GM12878 (cell line): ENCODE results near the gene TSHZ2. TPM values are rescaled to one million over a fixed set of nuclear protein-coding genes. Genes with fewer than 3 reads are reported as not detected.

Experiments used
- ATAC-seq: fragments of 200-7000 bp; cut with Tn5 transposase; 3 replicates; pipeline ENCODE4 v1.9.1; 2020; ENCODE audit warnings: mild to moderate bottlenecking, moderate library complexity
- BruUV-seq: library from RNA; stranded (reverse); fragments of 400-500 nt; replicated peaks from 2 replicates; lab custom pipeline; 2021; lab: Mats Ljungman, UMichigan
- CTCF ChIA-PET: fragments of 300-600 bp; sonication (Branson Sonifier 250); formaldehyde crosslinking; extraction: SDS; loops from one replicate; lab custom pipeline; 2021; ENCODE audit warnings: inconsistent platforms; lab: Yijun Ruan, JAX
- POLR2A ChIA-PET: fragments of 350-600 bp; formaldehyde crosslinking; extraction: SDS; loops from one replicate; lab custom pipeline; 2021; ENCODE audit warnings: inconsistent platforms; lab: Charles Lee
- RAD21 ChIA-PET: fragments of 300-600 bp; sonication (Branson Sonifier 250); formaldehyde crosslinking; loops from one replicate; lab custom pipeline; 2023; ENCODE audit warnings: antibody characterized with exemption; ENCODE audit not compliant: unreplicated experiment; lab: Charles Lee
- SMC1A ChIA-PET: fragments of 300-600 bp; sonication (Branson Sonifier 250); formaldehyde crosslinking; loops from one replicate; lab custom pipeline; 2023; ENCODE audit not compliant: unreplicated experiment, uncharacterized antibody; lab: Charles Lee
- DNase-seq: peaks from one replicate; pipeline ENCODE4 v3.0.0-alpha.2; 2011; ENCODE audit warnings: low read depth, low spot score
- FAIRE-seq: peaks from 3 replicates; lab custom pipeline; 2011; peaks lifted over from hg19 to GRCh38; lab: Jason Lieb, UNC
- H2AFZ ChIP-seq: 2 replicates; pipeline ENCODE4 v1.6.0; 2011; ENCODE audit warnings: low read depth, low read length, control low read depth; ENCODE audit not compliant: control insufficient read depth
- H3K27ac ChIP-seq: 2 replicates; pipeline ENCODE4 v1.5.1; 2011; ENCODE audit warnings: control low read depth; ENCODE audit not compliant: control insufficient read depth, insufficient read depth
- H3K27me3 ChIP-seq, 2 experiments: replicated peaks in 1 of 2; 2 replicates each; pipeline versions ENCODE4 v1.6.0 to v1.6.1; 2011; ENCODE audit warnings: low read length in 1 of 2; ENCODE audit not compliant: control insufficient read depth in 2 of 2, insufficient read depth in 2 of 2
- H3K36me3 ChIP-seq, 2 experiments: 2 replicates each; pipeline ENCODE4 v1.5.1; 2011; ENCODE audit warnings: low read length in 1 of 2; ENCODE audit not compliant: control insufficient read depth in 2 of 2, insufficient read depth in 2 of 2
- H3K4me1 ChIP-seq: 2 replicates; pipeline ENCODE4 v1.6.1; 2011; ENCODE audit warnings: mild to moderate bottlenecking, low read length, moderate library complexity, mixed read lengths; ENCODE audit not compliant: control insufficient read depth, insufficient read depth
- H3K4me2 ChIP-seq: 2 replicates; pipeline ENCODE4 v1.6.0; 2011; ENCODE audit warnings: control low read depth; ENCODE audit not compliant: control insufficient read depth, insufficient read depth
- H3K4me3 ChIP-seq: fragments of 200-600 bp; sonication (generic); 2 replicates; pipeline ENCODE4 v1.5.1; 2016
- H3K79me2 ChIP-seq: 2 replicates; pipeline ENCODE4 v1.6.0; 2011; ENCODE audit warnings: low read length; ENCODE audit not compliant: control insufficient read depth, insufficient read depth
- H3K9ac ChIP-seq: 2 replicates; pipeline ENCODE4 v1.8.0; 2011; ENCODE audit warnings: low read length, control low read depth, mixed read lengths; ENCODE audit not compliant: control insufficient read depth, insufficient read depth
- H3K9me3 ChIP-seq: replicated peaks from 3 replicates; pipeline ENCODE4 v1.5.1; 2011; ENCODE audit warnings: mild to moderate bottlenecking, low read length; ENCODE audit not compliant: control insufficient read depth, insufficient read depth
- H4K20me1 ChIP-seq: 2 replicates; pipeline ENCODE4 v1.6.0; 2011; ENCODE audit not compliant: control insufficient read depth, insufficient read depth
- KAT2A ChIP-seq: conservative IDR thresholded peaks from 2 replicates; pipeline ENCODE4 v1.6.1; 2011; ENCODE audit warnings: low read depth, low read length; ENCODE audit not compliant: control insufficient read depth
- NFXL1 ChIP-seq: fragments of 450-650 bp; IDR thresholded peaks from 2 replicates; pipeline ENCODE4 v1.6.1; 2017; ENCODE audit warnings: antibody characterized with exemption, mild to moderate bottlenecking, borderline replicate concordance
- POU2F2 ChIP-seq: IDR thresholded peaks from 3 replicates; pipeline ENCODE4 v1.6.1; 2011; ENCODE audit warnings: low read depth, mild to moderate bottlenecking, low read length, borderline replicate concordance
- SMAD5 ChIP-seq: IDR thresholded peaks from 2 replicates; pipeline ENCODE4 v1.6.1; 2016; ENCODE audit warnings: antibody characterized with exemption, low read depth
- WRNIP1 ChIP-seq: IDR thresholded peaks from 2 replicates; pipeline ENCODE4 v1.6.1; 2011; ENCODE audit warnings: low read depth, low read length, improper control_type of control experiment, borderline replicate concordance
- WGBS: methylation state at CpG from one replicate; pipeline ENCODE4 v1.1.6; 2016; ENCODE audit warnings: low lambda C conversion rate; ENCODE audit not compliant: insufficient replicate concordance, insufficient coverage; ENCODE audit errors: missing lambda C conversion rate; 5-methylcytosine and 5-hydroxymethylcytosine counted together
- in situ Hi-C: fragments of 300-500 bp; cut with MboI; formaldehyde crosslinking; loops from 9 replicates; pipeline ENCODE4 v1.14.3; 2018; ENCODE audit warnings: mixed read lengths
- intact Hi-C: fragments of 100-400 bp; cut with micrococcal nuclease; formaldehyde crosslinking; loops from one replicate; pipeline ENCODE4 v1.14.2; 2022; ENCODE audit not compliant: unreplicated experiment
- polyA plus RNA-seq, 11 experiments: library from polyadenylated mRNA; depleted of rRNA in 4 of 11; unstranded in 6 of 11; stranded (reverse) in 5 of 11; fragments of >200 nt; fragmentation: Nextera tagmentation in 4 of 11; fragmentation: Illumina TruSeq in 1 of 11; extraction: Ambion mirVana in 4 of 11; extraction: Trizol in 1 of 11; gene quantifications; 1 replicate in 1 of 11; 2 replicates in 10 of 11; pipeline versions ENCODE4 v1.2.1 to v1.2.3, GENCODE V29; 2011 to 2016; ENCODE audit warnings: inconsistent platforms in 2 of 11, missing spikeins in 2 of 11, low read depth in 1 of 11
- total RNA-seq, 4 experiments: library from RNA; depleted of rRNA in 3 of 4; stranded (reverse); fragments of >200 nt in 3 of 4; fragmentation: Illumina TruSeq in 1 of 4; extraction: Trizol in 1 of 4; gene quantifications; 2 replicates each; pipeline versions ENCODE4 v1.2.1 to v1.2.3, GENCODE V29; 2013 to 2021
- TF ChIP-seq, protein P1 (sequence below): fragments of 450-650 bp; IDR thresholded peaks from 2 replicates; pipeline ENCODE4 v1.6.1; 2017; ENCODE audit warnings: mild to moderate bottlenecking, moderate library complexity
- TF ChIP-seq, protein P2 (sequence below): fragments of 450-650 bp; IDR thresholded peaks from 2 replicates; pipeline ENCODE4 v1.6.1; 2016; ENCODE audit warnings: mild to moderate bottlenecking

TSHZ2 gene
- total and polyA plus RNA-seq, 10 of the 15 experiments (the other 5 are each of a cell fraction or from before 2014, with no cell fraction given): 0.01 to 0.86 (median 0.13) TPM; not detected in 2

DNA sequence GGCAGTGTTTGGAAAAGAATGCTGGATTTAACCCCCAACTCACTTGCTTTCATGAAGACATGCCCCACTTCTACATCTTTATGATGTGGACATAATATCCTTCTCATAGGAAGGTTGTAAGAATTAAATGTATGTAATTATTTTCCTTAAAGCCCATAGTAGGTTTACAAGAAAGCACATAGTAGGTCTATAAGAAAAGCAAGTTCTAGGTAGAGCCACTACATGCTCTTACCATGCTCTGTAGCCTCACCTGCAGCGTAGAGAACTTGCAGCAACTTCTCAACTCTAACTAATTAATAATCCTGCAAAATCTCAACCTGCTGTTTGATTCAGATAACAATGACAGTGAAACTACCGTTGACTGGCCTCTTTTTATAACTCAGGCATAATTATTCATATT lies 288.4 kb downstream of the TSHZ2 start:
- WGBS: 13% methylated on average over 2 of the region's 2 CpGs
- in situ Hi-C loops: no loop called here
- no peak for DNase-seq

More for the DNA sequence above, 288.4 kb downstream of the TSHZ2 start:
- intact Hi-C loops: no loop called here
- Histone ChIP-seq H2AFZ (no peak overlapping the region), H3K36me3 (no peaks in the 10 kb centered on the region), H3K27ac (no peak overlapping the region), H3K79me2 (no peaks in the 10 kb centered on the region), H3K27me3 (peaks cover 0 to 1% of the 10 kb centered on the region in 2 experiments; a peak in 2 of 4 replicates), H3K4me3 (no peak overlapping the region), H3K4me2 (no peak overlapping the region), H3K9me3 (no peaks in the 10 kb centered on the region), H3K4me1 (no peaks in the 10 kb centered on the region), H4K20me1 (no peaks in the 10 kb centered on the region), H3K9ac (no peak overlapping the region)
- RAD21 ChIA-PET: no interaction called here
- no TSS peak for BruUV-seq
- TF ChIP-seq NFXL1: no peak
- no peak for TF ChIP-seq POU2F2
- TF ChIP-seq, protein P1, sequence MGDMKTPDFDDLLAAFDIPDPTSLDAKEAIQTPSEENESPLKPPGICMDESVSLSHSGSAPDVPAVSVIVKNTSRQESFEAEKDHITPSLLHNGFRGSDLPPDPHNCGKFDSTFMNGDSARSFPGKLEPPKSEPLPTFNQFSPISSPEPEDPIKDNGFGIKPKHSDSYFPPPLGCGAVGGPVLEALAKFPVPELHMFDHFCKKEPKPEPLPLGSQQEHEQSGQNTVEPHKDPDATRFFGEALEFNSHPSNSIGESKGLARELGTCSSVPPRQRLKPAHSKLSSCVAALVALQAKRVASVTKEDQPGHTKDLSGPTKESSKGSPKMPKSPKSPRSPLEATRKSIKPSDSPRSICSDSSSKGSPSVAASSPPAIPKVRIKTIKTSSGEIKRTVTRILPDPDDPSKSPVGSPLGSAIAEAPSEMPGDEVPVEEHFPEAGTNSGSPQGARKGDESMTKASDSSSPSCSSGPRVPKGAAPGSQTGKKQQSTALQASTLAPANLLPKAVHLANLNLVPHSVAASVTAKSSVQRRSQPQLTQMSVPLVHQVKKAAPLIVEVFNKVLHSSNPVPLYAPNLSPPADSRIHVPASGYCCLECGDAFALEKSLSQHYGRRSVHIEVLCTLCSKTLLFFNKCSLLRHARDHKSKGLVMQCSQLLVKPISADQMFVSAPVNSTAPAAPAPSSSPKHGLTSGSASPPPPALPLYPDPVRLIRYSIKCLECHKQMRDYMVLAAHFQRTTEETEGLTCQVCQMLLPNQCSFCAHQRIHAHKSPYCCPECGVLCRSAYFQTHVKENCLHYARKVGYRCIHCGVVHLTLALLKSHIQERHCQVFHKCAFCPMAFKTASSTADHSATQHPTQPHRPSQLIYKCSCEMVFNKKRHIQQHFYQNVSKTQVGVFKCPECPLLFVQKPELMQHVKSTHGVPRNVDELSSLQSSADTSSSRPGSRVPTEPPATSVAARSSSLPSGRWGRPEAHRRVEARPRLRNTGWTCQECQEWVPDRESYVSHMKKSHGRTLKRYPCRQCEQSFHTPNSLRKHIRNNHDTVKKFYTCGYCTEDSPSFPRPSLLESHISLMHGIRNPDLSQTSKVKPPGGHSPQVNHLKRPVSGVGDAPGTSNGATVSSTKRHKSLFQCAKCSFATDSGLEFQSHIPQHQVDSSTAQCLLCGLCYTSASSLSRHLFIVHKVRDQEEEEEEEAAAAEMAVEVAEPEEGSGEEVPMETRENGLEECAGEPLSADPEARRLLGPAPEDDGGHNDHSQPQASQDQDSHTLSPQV: no peak
- TF ChIP-seq SMAD5: no peak
- no peak for TF ChIP-seq WRNIP1
- TF ChIP-seq KAT2A: no peak
- TF ChIP-seq, protein P2, sequence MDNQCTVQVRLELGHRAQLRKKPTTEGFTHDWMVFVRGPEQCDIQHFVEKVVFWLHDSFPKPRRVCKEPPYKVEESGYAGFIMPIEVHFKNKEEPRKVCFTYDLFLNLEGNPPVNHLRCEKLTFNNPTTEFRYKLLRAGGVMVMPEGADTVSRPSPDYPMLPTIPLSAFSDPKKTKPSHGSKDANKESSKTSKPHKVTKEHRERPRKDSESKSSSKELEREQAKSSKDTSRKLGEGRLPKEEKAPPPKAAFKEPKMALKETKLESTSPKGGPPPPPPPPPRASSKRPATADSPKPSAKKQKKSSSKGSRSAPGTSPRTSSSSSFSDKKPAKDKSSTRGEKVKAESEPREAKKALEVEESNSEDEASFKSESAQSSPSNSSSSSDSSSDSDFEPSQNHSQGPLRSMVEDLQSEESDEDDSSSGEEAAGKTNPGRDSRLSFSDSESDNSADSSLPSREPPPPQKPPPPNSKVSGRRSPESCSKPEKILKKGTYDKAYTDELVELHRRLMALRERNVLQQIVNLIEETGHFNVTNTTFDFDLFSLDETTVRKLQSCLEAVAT: no peak
- ATAC-seq (no peak), FAIRE-seq (no peak)
- SMC1A ChIA-PET: no interaction called here
- CTCF ChIA-PET: interaction anchor here (0.6 kb wide), 1 partner anchor 560 kb away, joined by 3 read pairs; no protein-coding TSS in a partner anchor
- POLR2A ChIA-PET: no interaction called here
